HL-60 (cell line): Measurements from ENCODE around the gene SERPINF2.

Experiments used
- POLR2AphosphoS5 ChIP-seq: IDR thresholded peaks from 2 replicates; pipeline ENCODE4 v1.6.1; 2012; ENCODE audit warnings: low read depth
- TF ChIP-seq, protein P1 (sequence below): IDR thresholded peaks from one replicate; pipeline ENCODE4 v1.5.1; 2011; ENCODE audit warnings: low read length, control low read depth, inconsistent platforms; ENCODE audit not compliant: insufficient read depth

DNA sequence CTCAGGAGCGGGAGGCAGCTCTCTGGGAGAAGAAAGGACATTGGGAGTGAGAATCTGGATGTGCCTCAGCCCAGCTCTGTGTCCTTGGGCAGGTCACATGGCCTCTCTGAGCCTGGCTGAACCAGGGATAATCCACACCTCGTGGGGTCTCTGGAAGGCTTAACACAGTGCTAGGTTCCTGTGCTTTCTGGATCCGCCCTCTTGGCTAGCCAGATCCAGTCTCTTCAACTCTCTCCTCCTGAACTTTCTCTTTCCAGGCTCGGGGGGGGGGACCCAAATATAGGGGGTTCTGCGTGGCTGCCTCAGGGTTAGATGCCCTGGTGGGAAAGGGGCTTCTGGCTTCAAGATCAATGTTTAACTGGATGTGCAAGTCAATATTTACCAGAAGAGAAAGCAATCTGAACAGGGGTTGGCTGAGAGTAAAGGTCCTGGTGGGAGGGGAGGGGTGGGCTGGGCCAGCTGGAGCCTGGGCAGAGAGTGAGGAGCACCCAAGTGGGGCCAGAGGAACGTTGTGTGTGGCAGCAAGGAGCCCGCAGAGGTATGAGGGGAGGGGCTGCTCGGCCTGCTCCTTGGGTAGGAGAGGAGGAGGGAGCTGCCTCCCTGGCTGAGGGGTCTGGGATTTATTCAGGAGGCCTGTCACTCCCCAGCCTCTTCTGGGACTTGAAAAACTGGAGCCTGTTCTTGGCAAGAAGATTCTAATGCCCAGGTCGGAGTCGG lies at the start of gene SERPINF2:
- TF ChIP-seq POLR2AphosphoS5, result no peak
- TF ChIP-seq, protein P1, sequence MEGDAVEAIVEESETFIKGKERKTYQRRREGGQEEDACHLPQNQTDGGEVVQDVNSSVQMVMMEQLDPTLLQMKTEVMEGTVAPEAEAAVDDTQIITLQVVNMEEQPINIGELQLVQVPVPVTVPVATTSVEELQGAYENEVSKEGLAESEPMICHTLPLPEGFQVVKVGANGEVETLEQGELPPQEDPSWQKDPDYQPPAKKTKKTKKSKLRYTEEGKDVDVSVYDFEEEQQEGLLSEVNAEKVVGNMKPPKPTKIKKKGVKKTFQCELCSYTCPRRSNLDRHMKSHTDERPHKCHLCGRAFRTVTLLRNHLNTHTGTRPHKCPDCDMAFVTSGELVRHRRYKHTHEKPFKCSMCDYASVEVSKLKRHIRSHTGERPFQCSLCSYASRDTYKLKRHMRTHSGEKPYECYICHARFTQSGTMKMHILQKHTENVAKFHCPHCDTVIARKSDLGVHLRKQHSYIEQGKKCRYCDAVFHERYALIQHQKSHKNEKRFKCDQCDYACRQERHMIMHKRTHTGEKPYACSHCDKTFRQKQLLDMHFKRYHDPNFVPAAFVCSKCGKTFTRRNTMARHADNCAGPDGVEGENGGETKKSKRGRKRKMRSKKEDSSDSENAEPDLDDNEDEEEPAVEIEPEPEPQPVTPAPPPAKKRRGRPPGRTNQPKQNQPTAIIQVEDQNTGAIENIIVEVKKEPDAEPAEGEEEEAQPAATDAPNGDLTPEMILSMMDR, result no peak
